Activated T-helper 1 cell treated with anti-CD3 and anti-CD28 coated beads, Interleukin-12 subunit alpha, Interleukin-12 subunit beta, Interleukin-2, Interleukin-4 antibody, amounts not matched to agents 30 ng/mL and 10 ng/mL and 1 ng/mL, durations not matched to agents 14 hours and 24 hours and 36 hours (primary cell): ENCODE results near the gene DLG5. TPM values are rescaled to one million over a fixed set of nuclear protein-coding genes. Genes with fewer than 3 reads are reported as not detected.

Source experiments
- total RNA-seq: library from RNA; stranded (reverse); gene quantifications from 2 replicates; pipeline ENCODE4 v1.2.3, GENCODE V29; 2022

Gene DLG5
- total RNA-seq, 1 donor from 2014 or later = 4.0 TPM

Other genes starting within 250 kb of the DLG5 start
- 29.5 and 30.8 TPM in 2 replicates for gene POLR3A, start 102.8 kb upstream of the DLG5 start, total RNA-seq
- 1,627 and 1,651 TPM in 2 replicates for gene RPS24, start 107.1 kb upstream of the DLG5 start, total RNA-seq